Loucy (cell line): Measurements from ENCODE around the gene PRXL2B.

Experiments used
- H2AFZ ChIP-seq: fragments of 200-600 bp; sonication (generic); 2 replicates; pipeline ENCODE4 v1.6.0; 2016; ENCODE audit warnings: antibody characterized with exemption, mild to moderate bottlenecking, low read length, moderate library complexity
- H3F3A ChIP-seq: fragments of 200-600 bp; 2 replicates; pipeline ENCODE4 v1.6.0; 2016; ENCODE audit warnings: antibody characterized with exemption, low read depth, mild to moderate bottlenecking
- H3K27me3 ChIP-seq: fragments of 200-600 bp; sonication (generic); 2 replicates; pipeline ENCODE4 v1.6.1; 2014; ENCODE audit warnings: low read length, mild to moderate bottlenecking; ENCODE audit not compliant: insufficient read depth, poor library complexity, severe bottlenecking
- H3K36me3 ChIP-seq: fragments of 200-600 bp; sonication (generic); 2 replicates; pipeline ENCODE4 v1.6.1; 2016; ENCODE audit warnings: low read length; ENCODE audit not compliant: insufficient read depth
- H3K4me1 ChIP-seq: fragments of 200-600 bp; sonication (generic); 2 replicates; pipeline ENCODE4 v1.5.1; 2014; ENCODE audit warnings: low read length, mild to moderate bottlenecking; ENCODE audit not compliant: insufficient read depth, poor library complexity, severe bottlenecking
- H3K4me2 ChIP-seq: fragments of 200-600 bp; sonication (generic); 2 replicates; pipeline ENCODE4 v1.6.0; 2014; ENCODE audit warnings: antibody characterized with exemption, low read length, low read depth, mild to moderate bottlenecking; ENCODE audit not compliant: poor library complexity, severe bottlenecking
- H3K4me3 ChIP-seq: fragments of 200-600 bp; sonication (generic); 2 replicates; pipeline ENCODE4 v1.5.1; 2014; ENCODE audit warnings: low read length, mild to moderate bottlenecking, mixed read lengths; ENCODE audit not compliant: poor library complexity, severe bottlenecking
- H3K79me2 ChIP-seq: fragments of 200-600 bp; sonication (generic); 2 replicates; pipeline ENCODE4 v1.6.1; 2014; ENCODE audit warnings: low read length; ENCODE audit not compliant: insufficient read depth
- H3K9ac ChIP-seq: fragments of 200-600 bp; sonication (generic); 2 replicates; pipeline ENCODE4 v1.6.0; 2014; ENCODE audit warnings: mild to moderate bottlenecking, low read depth, low read length, moderate library complexity; ENCODE audit not compliant: poor library complexity, severe bottlenecking
- H3K9me2 ChIP-seq: fragments of 200-600 bp; sonication (generic); replicated peaks from 2 replicates; pipeline ENCODE4 v1.6.1; 2016; ENCODE audit warnings: low read depth, low read length, mixed read lengths
- H3K9me3 ChIP-seq: fragments of 200-600 bp; sonication (generic); 2 replicates; pipeline ENCODE4 v1.6.1; 2014; ENCODE audit warnings: mild to moderate bottlenecking, antibody characterized with exemption, low read length, low read depth; ENCODE audit not compliant: insufficient read depth
- H4K20me1 ChIP-seq: fragments of 200-600 bp; sonication (generic); 2 replicates; pipeline ENCODE4 v1.6.0; 2014; ENCODE audit warnings: antibody characterized with exemption, low read length, mild to moderate bottlenecking; ENCODE audit not compliant: insufficient read depth, poor library complexity, severe bottlenecking
- EZH2phosphoT487 ChIP-seq: fragments of 200-600 bp; IDR thresholded peaks from 2 replicates; pipeline ENCODE4 v1.6.1; 2018; ENCODE audit warnings: antibody characterized with exemption, mild to moderate bottlenecking, moderate library complexity, borderline replicate concordance
- TF ChIP-seq, protein P1 (sequence below): fragments of 200-600 bp; sonication (generic); conservative IDR thresholded peaks from 2 replicates; pipeline ENCODE4 v1.5.1; 2014; ENCODE audit warnings: mild to moderate bottlenecking, antibody characterized with exemption, low read length

The PRXL2B gene

DNA sequence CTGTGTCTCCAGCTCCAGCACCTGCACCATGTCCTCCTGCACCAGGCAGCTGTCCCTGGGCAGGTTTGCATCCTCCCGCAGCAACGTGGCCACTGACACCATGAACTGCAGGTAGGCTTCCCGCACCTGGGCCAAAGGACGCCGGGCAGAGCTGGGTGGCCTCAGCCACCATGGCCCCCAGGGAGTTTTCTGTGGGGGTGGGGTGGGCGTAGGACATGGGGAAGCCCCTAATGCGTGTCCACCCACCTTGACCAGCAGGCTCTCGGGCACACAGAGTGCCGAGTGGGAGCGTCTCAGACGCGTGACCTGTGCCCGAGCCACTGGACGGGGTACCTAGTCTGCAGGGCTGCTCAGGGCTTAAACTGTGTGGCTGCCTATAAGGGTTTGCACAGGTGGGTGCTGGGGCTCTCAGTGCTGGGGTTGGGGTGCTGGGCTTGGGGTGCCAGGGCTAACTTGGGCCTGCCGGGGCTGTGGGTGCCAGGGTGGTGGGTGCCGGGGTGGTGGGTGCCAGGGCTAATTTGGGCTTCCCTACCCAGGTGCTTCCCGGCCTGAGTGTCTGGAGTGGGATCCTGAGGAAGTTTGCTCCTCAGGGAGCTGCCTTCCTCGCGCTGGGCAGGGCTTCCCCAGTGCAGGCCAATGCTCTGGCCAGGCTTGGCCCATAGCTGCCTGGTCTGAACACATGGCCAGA, 17.7 kb downstream of the PRXL2B start:
- Histone ChIP-seq H3K4me1 (no peaks in the 10 kb centered on the region), H3K79me2 (no peaks in the 10 kb centered on the region), H3K4me3 (no peak overlapping the region), H3K9me2 (no peaks in the 10 kb centered on the region), H4K20me1 (no peaks in the 10 kb centered on the region), H3K36me3 (no peaks in the 10 kb centered on the region), H3F3A (no peaks in the 10 kb centered on the region), H2AFZ (no peak overlapping the region), H3K9me3 (peaks cover 7% of the 10 kb centered on the region; the same call in 1 of the 2 replicates), H3K27me3 (no peaks in the 10 kb centered on the region), H3K9ac (no peak overlapping the region), H3K4me2 (no peak overlapping the region)
- TF ChIP-seq, protein P1, sequence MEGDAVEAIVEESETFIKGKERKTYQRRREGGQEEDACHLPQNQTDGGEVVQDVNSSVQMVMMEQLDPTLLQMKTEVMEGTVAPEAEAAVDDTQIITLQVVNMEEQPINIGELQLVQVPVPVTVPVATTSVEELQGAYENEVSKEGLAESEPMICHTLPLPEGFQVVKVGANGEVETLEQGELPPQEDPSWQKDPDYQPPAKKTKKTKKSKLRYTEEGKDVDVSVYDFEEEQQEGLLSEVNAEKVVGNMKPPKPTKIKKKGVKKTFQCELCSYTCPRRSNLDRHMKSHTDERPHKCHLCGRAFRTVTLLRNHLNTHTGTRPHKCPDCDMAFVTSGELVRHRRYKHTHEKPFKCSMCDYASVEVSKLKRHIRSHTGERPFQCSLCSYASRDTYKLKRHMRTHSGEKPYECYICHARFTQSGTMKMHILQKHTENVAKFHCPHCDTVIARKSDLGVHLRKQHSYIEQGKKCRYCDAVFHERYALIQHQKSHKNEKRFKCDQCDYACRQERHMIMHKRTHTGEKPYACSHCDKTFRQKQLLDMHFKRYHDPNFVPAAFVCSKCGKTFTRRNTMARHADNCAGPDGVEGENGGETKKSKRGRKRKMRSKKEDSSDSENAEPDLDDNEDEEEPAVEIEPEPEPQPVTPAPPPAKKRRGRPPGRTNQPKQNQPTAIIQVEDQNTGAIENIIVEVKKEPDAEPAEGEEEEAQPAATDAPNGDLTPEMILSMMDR: no peak
- no peak for TF ChIP-seq EZH2phosphoT487

DNA sequence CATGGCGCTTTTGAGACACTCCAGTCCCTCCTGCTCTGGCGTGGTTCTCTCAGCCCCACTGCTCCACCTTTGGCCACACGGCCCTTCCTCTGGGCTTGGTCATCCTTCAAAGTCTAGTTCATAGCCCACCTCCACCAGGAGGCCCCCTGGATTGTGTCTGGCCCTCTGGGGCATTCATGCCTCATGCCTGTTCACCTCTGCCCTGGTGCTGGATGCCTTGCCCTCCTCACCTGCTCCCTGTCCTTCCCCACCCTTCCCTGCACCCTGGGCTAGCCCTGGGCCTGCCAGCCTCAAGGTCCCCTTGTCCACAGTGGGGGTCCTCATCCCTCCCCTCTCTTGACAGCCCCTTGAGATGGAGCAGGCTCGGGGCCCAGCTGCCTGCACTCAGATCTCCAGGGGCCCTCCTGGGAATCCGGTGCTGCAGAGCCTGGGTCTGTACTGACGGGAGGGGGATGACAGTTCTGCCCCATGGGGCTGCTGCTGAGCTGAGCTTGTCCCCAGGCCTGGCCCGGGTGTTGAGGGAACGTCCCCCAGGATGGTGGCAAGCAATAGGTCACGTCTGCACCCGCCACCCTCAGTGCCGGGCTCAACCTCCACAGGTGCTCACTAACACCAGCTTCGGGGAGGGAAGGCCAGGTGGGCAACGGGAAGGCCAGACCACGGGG, 18.4 kb downstream of the PRXL2B start:
- Histone ChIP-seq H3K27me3 (no peaks in the 10 kb centered on the region), H3F3A (no peaks in the 10 kb centered on the region), H3K4me1 (no peaks in the 10 kb centered on the region), H3K79me2 (no peaks in the 10 kb centered on the region), H3K36me3 (no peaks in the 10 kb centered on the region), H3K9me3 (peaks cover 7% of the 10 kb centered on the region; the same call in 1 of the 2 replicates), H3K4me2 (no peak overlapping the region), H2AFZ (no peak overlapping the region), H3K4me3 (no peak overlapping the region), H3K9me2 (no peaks in the 10 kb centered on the region), H3K9ac (no peak overlapping the region), H4K20me1 (no peaks in the 10 kb centered on the region)
- no peak for TF ChIP-seq EZH2phosphoT487
- TF ChIP-seq, protein P1: no peak

DNA sequence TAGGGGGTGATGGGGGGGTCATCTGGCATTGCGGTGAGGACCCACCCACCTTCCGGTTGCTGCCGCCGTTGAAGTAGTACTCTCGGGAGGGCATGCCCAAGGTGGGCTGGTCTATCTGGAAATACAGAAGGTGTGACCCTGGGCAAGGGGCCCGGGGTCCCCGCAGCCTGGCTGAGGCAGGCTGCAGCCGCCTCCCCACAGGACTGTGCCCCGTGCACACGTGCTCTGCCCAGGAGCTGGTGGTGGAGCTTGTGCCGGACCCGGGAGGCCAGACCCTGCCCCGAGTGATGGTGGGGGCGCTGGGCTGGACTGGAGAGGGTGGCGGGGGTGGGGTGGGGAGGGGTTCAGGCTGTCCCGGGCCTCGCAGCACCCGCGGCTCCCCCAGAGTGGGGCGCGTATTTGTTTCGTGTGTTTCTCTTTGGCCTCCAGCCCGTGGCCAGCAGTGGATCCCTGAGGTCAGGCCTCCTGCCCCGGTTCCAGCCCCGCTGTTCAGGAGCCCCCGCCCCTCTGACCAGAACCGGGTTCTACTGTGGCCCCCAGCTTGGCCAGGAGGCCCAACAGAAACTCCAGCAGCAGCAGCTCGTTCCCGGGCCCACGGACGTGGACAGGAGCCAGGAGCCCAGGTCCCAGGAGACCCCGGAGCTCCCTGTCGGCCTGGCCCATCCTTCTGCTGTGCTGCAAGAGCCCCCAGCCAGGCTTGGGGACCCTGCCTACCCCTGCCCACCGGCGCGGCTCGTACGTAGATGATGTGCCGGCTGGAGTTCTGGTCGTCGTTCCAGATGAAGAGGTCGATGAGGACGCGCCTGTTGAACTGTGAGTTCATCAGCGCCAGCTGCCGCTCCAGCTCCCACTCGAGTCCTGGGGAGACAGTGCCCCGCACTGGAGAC, 19.2 kb downstream of the PRXL2B start:
- Histone ChIP-seq H3K4me1 (no peaks in the 10 kb centered on the region), H3K9me2 (no peaks in the 10 kb centered on the region), H2AFZ (no peak overlapping the region), H3K4me2 (no peak overlapping the region), H3K4me3 (no peak overlapping the region), H3F3A (no peaks in the 10 kb centered on the region), H3K79me2 (no peaks in the 10 kb centered on the region), H3K9ac (no peak overlapping the region), H3K27me3 (no peaks in the 10 kb centered on the region), H3K9me3 (peaks cover 7% of the 10 kb centered on the region; the same call in 1 of the 2 replicates), H3K36me3 (no peaks in the 10 kb centered on the region), H4K20me1 (no peaks in the 10 kb centered on the region)
- TF ChIP-seq, protein P1: no peak
